Mammary epithelial cell (primary cell): ENCODE data around the gene CCDC57.

Experiments
- EZH2 ChIP-seq: IDR thresholded peaks from 2 replicates; pipeline ENCODE4 v1.6.1; 2012; ENCODE audit warnings: low read length, inconsistent platforms, borderline replicate concordance
- TF ChIP-seq, protein P1 (sequence below), 2 donors: IDR thresholded peaks in 1 of 2; conservative IDR thresholded peaks in 1 of 2; 2 replicates each; pipeline ENCODE4 v1.5.1; 2011 to 2012; ENCODE audit warnings: inconsistent platforms in 2 of 2, low read length in 2 of 2, mild to moderate bottlenecking in 2 of 2, control low read depth in 1 of 2, low read depth in 1 of 2; ENCODE audit not compliant: insufficient read depth in 1 of 2; ENCODE audit errors: extremely low read depth in 1 of 2

DNA sequence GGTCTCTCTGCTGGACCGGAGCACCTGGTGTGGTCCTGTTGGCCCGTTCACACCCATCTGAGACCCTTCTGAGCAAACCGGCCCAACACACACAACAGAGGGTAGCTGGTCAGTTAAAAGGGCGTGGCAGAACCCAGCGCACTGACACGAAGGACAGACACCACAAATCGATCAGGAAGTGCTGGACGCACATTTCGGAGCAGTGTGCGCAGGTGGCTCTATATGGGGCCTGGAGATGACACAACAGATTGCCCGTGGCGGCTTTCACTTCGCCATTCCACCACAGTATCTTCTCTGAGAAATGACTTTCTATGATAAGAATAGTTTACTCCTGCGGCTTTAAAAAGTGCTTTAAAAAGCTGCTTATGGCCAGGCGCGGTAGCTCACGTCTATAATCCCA lies 12.5 kb downstream of the CCDC57 start:
- TF ChIP-seq, protein P1, sequence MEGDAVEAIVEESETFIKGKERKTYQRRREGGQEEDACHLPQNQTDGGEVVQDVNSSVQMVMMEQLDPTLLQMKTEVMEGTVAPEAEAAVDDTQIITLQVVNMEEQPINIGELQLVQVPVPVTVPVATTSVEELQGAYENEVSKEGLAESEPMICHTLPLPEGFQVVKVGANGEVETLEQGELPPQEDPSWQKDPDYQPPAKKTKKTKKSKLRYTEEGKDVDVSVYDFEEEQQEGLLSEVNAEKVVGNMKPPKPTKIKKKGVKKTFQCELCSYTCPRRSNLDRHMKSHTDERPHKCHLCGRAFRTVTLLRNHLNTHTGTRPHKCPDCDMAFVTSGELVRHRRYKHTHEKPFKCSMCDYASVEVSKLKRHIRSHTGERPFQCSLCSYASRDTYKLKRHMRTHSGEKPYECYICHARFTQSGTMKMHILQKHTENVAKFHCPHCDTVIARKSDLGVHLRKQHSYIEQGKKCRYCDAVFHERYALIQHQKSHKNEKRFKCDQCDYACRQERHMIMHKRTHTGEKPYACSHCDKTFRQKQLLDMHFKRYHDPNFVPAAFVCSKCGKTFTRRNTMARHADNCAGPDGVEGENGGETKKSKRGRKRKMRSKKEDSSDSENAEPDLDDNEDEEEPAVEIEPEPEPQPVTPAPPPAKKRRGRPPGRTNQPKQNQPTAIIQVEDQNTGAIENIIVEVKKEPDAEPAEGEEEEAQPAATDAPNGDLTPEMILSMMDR (conservative IDR thresholded peaks at IDR 0.05 in 1 of 2, IDR thresholded peaks at IDR 0.05 in 1 of 2; ENCODE audit: extremely low read depth in 1 of 2, insufficient read depth in 1 of 2, low read depth in 1 of 2, low read length in 2 of 2), result no peak
- TF ChIP-seq EZH2, result no peak
